Embryonic facial prominence (tissue), 1 donor: ENCODE data around the gene LEFTY1.
A peak's percentile ranks its signal among the peaks of the same experiment; 100 is the strongest.

Experiments
- DNase-seq: peaks from one replicate; pipeline ENCODE4 v3.0.0-alpha.2; 2016; ENCODE audit errors: extremely low spot score

LEFTY1 gene

DNA sequence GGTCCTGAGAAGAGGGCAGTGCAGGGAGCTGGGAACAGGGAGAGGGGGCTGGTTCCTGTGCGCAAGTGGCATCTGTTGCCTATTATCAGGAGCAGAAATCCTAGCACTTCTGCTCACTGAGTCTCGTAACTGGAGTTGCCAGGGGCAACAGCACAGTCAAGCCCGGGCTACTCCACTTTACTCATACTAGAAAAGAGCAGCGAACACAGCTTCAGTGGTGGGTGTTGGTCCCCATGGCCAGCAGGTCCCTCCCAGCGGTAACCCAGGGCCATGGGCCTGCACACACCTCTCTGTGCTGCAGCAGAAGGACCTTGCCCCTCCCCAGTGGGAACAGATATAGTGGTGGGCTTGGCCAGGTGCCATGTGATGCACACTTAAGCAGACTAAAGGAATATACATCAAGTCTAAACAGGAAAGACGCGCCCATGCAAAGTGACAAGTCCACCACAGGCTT is 26.6 kb upstream of the LEFTY1 start:
- DNase-seq = peak; percentile 22

DNA sequence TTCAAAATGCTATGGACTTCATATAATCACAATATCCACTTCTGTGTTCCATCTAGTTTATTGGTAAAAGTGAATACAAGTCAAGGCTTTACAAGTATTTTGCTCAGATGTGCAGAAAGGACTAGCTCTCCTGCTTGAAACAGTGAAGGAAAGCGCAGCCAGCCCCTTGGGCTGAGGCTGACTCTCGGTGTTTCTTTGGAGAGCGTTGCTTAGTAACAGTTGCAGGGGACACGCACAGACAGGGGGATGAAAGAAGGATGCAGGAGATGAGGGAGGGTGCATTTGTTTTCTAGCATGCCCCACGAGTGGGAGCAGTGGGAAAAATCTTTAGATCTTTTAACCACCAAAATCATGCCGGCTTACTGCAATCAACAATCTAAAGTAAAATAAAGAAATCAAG is 26.0 kb upstream of the LEFTY1 start:
- DNase-seq = no peak

DNA sequence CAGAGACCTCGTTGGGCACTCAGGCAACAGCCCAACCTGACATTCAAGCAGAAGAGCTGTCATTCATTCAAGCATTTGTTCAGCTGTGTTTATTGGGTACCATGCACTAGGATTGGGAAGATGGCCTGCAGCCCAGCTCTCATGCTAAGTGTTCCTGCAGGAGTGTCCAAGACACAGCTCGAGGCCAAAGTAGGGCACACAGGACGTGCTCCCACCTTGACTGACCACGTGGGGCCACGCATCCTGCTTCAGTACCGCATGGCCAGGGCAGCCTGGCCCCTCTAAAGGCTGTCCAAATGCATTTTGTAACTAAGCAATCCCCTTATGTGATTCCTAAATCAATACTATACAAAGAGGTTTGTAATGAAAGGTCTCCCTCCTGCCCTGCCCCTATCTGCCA is 25.4 kb upstream of the LEFTY1 start:
- no peak for DNase-seq

DNA sequence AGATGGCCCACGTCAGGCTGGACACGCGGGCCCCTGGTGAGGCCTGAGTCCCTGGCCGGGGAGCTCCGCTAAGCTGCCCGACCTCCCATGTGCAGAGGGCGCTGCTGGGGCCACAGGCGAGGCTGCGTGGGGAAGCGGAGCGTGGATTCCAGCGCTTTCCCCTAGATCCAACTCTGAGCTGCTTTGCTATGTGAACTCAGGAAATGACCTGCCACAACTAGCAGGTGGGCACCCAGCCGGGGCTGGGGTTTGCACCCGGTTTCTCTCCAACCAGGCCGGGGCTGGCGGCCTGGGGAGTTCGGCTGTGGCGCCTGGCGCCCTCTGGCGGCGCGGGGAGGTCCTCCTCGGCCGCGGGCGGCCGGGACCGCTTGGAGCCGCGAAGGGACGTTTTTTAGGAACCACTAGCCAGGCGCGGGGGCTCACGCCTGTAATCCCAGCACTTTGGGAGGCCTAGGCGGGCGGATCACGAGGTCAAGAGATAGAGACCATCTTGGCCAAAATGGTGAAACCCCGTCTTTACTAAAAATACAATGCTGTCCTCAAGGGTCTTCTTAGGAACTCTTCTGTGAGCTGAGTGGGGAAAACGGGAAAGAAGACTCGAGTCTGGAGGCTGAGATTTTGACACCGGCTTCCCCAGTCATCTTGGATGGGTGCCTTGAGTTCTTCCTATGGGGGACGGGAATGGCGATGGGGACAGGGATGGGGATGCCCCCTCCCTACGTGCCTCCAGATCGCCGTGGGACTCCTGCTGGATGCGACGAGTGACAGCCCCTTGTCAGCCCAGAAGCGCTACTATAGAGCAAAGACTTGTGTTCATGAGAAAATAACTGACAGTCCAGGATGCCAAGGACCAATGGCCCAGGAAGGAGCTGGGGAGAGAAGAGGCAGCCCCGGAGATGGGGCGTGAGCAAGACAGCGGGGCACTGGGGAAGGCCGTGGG is 22.5 kb upstream of the LEFTY1 start:
- no peak for DNase-seq

DNA sequence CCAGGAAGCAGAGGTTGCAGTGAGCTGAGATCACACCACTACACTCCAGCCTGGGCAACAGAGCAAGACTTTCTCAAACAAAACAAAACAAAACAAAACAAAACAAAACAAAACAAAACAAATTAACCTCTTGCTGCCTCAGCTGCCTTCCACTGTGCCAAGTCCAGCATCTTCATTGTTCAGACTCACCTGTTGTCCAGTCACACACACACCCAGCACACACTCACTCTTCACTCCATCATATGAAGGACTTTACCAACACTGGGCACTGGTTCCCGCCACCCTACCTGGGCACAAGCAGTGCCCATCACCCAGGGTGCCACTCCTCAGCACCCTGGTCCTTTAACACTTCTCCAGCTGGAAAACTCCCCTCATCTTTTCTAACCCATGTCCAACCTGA is 20.5 kb upstream of the LEFTY1 start:
- DNase-seq = no peak

DNA sequence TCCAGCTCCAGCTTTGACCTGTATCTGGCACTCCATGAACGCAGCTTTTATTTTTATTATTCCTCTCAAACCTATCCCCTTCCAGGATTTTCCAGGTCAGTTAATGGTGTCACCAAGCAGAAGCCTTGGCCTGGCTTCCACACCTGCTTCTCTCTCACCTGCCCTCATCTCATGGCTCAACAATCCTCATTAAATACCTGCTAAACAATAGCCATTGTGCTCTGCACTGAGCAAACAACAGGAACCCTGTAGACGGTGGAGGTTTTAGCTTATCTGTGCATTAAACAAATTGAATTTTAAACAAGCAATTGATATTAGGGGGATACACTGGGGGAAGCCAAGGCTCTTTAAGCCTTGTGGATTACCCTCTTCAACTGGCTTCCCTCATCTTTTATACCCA is 19.8 kb upstream of the LEFTY1 start:
- DNase-seq = no peak

DNA sequence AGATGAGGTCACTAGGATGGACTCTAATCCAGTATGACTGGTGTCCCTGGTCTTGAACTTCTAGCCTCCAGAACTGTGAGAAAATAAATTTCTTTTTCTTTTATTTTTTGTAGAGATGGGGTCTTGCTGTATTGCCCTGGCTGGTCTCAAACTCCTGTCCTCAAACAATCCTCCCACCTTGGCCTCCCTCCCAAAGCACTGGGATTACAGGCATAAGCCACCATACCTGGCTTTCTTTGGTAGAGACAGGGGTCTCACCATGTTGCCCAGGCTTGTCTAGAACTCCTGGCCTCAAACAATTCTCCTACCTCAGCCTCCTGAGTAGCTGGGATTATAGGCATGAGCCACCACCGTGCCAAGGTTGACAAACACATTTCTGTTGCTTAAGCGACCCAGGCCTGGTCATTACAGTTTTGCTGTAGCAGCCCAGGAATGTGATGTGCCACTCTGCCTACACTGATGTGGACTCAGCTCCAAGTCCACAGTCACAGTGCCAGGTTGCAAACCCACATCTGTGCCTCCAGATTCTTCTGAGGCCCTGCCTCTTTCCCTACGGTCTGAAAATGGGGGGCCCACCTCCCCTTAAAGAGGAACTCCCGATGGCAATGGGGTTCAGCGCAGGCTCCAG is 19.2 kb upstream of the LEFTY1 start:
- no peak for DNase-seq

DNA sequence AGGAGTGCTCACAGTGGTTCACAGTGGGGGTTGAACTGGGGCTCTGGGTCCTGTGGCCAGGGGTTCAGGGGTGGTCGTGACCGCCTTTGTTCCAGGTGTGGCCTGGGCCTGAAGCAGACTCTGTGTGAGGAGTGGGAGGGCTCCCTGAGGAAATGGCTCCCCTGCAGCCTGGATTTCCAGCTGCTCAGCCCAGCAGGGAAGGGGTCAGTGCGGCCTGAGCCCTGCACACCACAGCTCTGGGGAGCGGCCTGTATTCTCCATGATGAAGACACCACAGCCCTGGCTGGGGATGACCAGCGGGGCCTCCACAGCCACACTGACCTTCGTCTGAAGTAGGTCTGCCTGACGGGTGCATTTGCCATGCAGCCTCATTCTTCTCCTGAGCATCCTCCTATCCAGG is 18.4 kb upstream of the LEFTY1 start:
- no peak for DNase-seq

DNA sequence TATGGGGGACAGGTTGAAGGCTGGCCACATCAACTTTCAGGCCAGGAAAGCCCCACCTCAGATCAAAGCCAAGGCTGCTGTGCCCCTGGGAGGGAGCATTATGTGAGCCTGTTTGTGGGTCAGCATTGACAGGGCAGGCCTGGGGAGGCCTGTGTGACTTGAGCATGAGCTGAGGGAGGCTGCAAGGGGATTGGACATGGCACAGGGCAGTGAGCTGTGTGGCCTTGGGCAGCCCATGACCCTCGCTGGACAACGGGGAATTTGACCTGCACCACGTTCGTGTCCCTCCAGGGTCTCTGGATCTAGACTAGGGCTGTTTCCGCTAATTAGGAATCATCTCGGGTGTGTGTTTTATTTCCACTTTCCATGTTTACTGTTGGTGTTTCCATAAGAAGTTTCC is 17.5 kb upstream of the LEFTY1 start:
- no peak for DNase-seq

DNA sequence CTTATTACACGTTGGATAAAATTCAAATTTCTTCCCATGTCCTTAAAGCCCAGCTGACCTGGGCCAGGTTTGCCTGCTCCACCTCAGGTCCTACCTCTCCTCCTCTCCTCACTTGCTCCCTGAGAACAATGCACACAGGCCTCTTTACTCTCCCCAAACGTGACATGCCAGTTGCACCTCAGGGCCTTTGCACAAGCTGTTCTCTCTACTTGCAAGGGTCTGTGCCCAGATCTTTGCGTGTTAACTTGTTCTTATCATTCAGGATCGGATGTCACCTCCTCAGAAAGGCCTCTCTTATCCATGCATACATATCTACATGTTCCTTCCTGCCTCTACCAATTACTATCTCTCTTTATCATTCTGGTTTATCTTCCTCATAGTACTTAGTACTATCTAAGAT is 14.7 kb upstream of the LEFTY1 start:
- no peak for DNase-seq

DNA sequence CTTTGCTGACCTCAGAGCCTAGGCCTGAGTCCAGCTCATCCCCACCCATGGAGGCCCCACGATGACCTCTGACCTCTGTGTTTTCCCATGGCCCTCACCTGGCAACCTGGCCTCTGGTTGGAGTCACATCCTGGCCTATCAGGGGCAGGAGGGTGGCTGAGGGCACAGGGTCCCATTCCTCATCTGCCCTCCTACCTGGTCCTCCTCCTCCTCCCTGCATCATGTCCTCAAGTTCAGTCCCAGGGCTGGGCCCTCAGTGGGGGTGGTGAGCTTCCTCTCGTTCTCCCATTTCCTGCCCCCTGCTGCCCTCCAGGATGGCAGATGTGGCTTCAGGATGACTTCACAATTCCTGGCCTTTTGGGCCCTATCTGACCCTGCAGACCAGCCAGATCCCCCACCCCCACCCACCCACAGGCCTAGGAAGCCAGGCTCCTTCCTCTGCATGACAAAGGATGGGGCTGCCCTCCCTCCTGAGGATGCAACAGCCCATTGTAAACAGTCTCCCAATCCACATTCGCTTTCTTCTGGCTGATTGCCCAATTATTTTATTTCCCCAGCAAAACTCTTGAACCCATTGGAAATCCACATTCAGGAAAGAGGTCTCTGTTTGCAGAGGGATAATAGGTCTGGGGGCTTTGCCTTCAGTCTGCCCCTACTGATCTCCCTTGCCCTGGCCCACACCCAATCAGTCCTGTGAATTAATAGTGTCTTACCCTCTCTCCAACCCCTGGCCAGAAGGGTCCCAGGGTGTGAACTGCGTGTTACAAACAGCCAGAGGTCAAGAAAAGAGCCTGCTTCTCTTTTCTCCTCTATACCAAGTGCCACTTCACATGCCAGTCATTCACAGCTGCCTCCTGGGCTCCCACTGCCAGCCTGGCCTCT is 10.3 kb upstream of the LEFTY1 start:
- DNase-seq = no peak

DNA sequence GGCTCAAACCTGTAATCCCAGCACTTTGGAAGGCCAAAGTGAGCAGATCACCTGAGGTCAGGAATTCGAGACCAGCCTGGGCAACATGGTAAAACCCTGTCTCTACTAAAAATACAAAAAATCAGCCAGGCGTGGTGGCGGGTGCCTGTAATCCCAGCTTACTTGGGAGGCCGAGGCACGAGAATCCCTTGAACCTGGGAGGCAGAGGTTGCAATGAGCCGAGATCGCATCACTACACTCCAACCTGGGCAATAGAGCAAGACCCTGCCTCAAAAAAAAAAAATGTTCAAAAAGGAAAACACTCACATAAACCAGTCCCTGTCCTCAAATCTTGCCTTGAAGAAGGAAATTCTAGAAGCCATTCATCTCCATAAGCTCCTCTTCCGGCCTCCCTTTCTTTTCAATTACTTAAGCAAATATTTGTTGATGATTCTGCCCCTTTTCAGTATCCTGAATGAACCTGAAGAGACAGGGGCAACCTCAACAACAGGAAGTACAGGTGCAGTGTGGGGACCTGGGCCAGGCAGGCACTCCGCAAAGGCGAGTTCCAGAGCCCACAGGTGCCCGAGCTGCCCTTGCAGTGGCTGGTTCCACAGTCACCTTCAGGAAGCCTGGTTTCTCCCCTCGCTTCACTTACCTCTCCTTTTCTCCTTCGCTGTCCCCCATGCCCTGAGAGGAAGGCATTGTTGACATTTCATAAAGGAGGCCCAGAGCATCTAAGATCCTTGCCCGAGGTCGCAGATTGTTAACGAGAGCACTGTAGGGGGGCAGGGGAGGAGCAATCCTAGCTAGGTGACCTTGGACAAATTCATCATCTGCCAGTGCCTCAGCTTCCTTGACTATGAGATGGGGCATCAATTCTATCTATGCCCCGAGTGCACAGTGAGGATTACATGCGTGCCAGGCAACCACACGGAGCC is 8.9 kb upstream of the LEFTY1 start:
- DNase-seq = no peak

DNA sequence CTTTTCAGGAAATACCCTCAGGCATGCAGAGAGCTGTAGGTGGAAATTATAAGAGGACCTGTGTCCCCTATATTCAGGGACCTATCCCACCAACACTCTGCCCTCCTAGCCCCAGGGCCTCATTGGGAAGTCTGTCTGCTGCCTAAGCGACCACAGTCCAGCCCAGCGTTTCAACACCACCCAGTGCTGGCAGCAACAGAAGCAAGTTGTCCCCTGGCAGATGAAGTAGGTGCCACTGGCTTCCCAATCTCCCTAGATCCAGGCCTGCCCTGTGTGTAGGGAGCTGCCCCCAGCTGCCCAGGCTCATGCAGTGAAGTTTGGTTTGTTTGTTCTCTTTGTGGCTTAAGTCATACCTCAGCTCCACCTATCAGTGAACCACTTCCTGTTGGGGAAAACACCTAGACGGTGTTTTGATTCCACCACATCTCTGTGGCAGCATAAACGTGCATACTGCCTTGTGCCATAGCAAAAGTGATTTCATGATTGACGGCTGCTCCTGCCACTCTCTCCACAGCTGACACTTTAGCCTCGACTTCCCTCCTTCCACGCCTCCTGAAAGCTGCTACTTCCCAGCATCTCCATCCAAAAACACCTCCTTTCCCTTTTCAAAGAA is 8.1 kb upstream of the LEFTY1 start:
- DNase-seq = no peak

DNA sequence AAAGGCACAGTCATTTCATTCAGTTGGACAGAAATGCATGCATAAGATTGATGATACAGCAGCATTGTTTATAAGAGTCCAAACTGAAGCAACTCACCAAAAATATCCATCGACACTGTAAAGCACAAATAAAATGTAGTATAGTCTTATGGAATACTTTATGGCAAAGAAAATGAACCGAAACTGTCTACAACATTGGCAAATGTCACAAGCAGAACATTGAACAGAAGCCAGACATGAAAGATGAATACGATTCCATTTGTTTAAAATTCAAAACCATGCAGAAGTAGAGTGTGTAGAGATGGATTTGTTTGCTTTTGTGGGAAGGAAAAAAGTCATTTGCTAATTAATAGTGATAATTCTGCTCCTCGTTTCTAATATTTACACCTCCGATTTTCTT is 7.5 kb upstream of the LEFTY1 start:
- DNase-seq = no peak

DNA sequence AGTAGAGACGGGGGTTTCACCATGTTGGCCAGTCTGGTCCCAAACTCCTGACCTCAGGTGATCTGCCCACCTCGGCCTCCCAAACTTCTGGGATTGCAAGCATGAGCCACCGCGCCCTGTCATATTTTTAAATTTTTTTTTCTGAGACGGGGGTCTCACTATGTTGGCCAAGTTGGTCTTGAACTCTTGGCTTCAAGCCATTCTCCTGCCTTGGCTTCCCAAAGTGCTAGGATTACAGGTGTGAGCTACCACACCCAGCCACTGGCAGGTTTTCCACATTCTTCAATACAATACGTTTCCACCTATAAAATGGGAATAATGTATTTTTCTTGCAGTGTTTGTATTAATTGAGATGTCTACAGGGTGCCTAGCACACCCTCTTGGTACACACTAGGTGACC is 3.4 kb upstream of the LEFTY1 start:
- no peak for DNase-seq

DNA sequence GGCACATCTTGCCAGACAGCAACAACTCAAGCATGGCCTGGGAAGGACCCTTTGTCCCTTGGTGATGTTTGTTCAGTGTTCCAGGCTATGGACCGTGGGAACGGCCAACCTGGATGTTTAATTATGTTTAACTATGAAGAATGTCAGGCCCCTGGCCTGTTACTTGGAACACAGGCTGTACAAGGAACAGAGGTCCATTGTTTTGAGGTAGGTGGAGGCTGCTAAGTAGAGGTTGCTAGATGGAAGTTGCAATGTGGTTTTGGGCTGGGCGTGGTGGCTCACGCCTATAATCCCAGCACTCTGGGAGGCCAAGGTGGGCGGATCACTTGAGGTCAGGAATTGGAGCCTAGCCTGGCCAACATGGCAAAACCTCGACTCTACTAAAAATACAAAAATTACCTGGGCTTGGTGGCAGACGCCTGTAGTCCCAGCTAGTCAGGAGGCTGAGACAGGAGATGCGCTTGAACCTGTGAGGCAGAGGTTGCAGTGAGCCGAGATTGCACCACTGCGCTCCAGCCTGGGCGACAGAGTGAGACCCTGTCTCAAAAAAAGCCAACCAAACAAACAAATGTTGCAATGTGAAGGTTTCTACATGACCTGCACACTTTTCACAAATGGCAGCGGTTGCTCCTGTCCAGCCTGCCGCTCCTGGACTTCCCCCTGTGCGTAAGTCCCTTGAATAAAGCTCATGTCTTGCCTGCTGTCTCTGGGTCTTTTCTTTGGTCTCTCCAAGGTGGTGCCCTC is 2.5 kb upstream of the LEFTY1 start:
- DNase-seq = no peak

DNA sequence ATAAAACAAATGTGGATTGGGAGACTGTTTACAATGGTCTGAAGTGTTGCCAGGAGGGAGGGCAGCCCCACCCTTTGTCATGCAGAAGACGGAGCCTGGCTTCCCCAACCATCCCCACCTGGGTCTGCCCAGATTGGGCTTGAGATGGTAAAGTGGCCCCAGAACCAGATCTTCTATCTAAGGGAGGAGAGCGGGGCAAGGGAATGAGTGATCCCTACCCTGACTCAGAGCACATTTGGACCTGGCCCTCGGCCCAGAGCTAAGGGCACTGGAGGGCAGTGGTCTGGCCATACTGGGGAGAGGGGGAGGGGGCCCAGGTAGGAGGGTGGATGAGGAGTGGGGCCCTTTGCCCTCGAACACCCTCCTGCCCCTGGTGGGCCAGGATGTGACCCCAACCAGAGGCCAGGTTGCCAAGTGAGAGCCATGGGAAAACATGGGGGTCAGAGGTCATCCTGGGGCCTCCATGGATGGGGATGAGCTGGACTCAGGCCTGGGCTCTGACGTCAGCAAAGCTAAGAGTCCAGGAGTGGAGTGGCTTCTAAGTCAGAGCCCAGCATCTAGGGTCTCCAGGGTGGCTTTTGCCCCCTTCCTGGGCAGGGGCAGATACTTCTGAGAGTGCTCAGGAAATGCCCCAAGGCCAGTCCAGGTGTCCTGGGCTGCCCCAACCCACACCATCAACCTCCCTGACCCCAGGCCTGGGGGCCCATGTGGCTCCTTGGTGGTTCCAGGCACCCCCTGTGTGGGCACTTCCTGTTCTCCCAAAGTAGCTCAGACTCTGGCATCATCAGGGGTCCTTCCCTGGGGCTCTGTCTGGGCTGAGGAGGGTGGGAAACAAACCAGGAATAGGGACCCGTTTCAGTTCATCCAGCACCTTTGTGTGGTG is 1.6 kb upstream of the LEFTY1 start:
- DNase-seq = no peak

DNA sequence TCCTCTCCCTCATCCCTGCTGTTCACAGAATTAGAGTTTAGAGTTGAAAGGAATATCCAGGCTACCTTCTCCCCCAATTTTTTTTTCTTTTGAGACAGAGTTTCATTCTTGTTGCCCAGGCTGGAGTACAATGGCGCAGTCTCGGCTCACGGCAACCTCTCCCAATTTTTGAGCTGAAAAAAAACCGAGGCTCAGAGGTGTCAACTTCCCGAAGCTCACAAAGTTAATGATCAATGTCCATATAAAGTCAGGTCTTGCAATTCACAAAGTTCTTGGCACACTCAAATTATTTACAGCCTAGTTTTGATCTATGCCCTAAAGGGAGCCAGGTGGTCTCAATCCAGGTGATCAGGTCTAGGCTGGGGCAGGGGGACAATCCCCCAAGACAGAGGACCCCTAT is 797 bp upstream of the LEFTY1 start:
- no peak for DNase-seq

DNA sequence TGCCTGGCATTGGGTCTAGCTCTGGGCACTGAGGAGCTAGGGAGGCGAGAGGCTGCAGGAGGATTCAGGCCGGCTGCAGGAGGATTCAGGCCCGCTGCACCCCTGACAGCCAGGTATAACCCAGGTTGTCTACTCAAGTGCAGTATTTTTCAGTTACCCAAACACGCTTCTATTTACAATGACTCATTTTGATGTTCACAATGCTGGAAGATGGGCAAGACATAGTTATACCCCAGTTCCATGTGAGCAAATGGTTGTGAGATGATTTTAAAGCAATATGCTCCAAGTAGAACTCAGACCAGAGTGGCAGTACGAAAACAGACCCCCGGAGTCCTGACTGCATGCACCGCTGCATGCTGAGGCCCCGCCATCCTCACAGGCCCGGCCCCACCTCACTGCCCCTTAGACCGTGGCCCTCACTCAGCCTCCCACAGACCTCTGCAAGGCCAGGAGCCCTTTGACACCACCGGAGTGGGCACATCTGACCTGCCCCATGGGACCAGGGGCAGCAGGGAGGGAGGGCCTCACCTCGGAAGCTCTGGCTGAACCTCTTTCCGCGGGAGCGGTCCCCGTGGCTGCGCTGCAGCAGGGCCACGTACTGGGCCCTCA is 553 bp downstream of the LEFTY1 start:
- DNase-seq = no peak
